Middle frontal gyrus (tissue), 1 donor: ENCODE measurements around the gene GDE1.

ENCODE experiments used
- DNase-seq: peaks from one replicate; pipeline ENCODE4 v3.0.0-alpha.2; 2015; ENCODE audit warnings: low spot score; ENCODE audit errors: extremely low spot score

The GDE1 gene

DNA sequence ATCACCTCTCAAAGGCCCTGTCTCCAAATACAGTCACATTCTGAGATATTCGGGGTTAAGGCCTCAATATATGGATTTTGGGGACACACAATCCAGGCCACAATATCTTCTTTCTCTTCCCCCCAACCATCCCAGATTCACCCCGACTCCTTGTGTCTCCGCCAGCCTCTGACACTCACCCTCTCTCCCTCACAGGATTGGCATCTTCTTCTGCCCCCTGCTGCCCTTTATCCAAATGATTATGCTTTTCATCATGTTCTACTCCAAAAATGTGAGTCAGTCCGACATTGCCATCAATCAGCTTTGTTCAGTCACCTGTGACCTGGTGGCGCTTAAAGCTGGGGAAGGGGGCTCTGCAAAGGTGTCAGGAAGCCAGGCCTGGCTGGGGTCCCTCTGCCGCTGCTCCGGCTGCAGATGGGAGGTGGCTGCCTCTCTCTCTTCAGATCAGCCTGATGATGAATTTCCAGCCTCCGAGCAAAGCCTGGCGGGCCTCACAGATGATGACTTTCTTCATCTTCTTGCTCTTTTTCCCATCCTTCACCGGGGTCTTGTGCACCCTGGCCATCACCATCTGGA, 35.1 kb downstream of the GDE1 start:
- DNase-seq = no peak

- DNase-seq = no peak
Measured at GRCh38 chr16:19486051-19486450, 35.8 kb downstream of the GDE1 start.

DNA sequence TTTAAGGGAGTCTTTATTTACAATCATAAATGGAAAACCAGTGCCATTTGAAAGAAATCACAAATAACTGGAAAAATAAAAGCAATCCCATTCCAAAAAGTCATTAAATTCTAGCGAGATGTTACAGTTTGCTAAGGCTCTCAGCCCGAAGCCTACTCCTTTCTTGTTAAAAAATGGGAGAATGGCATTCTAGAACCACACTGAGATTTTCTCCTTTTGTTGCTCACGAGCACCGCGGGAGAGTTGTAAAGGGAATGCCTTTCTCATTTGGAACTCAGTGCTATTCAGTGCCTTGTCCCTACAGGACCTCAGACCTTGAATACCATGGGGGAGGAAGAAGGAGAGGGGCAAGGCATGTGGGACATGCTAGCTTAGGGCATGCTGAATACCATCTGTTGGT, 36.3 kb downstream of the GDE1 start:
- DNase-seq = no peak

DNA sequence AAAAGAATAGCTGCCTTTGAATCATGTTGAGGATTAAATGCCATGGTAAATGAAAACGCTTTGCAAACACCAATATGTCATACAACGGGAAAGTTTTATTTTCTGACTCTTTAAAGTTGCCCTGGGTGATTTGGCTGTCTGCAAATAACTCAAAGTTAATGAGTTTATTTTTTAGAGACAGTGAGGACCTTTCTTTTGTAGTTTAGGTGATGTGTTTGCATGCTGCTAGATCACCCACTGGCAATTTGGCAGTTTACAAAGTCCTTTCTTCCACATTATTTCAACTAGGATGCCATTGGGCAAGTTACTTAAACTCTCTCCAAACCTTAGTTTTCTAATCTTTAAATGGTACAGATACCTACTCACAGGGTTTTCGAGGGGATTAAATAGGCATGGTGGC, 37.8 kb downstream of the GDE1 start:
- DNase-seq = no peak

GRCh38 chr16:19482291-19482690, 39.6 kb downstream of the GDE1 start:
- DNase-seq = no peak

DNA sequence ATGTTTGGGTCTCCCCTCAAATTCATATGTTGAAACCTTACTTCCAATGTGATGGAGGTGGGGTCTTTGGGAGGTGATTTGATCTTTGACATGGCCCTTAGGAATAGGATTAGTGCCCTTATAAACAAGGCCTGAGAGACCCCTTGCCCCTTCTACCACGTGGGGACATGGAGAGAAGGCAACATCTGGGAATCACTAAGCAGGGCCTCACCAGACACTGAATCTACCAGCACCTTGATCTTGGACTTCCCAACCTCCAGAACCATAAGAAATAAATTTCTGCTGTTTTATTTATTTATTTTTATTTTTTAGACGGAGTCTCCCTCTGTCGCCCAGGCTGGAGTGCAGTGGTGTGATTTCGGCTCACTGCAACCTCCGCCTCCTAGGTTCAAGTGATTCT, 40.1 kb downstream of the GDE1 start:
- DNase-seq = no peak

GRCh38 chr16:19481296-19481695, 40.6 kb downstream of the GDE1 start:
- DNase-seq = no peak

DNA sequence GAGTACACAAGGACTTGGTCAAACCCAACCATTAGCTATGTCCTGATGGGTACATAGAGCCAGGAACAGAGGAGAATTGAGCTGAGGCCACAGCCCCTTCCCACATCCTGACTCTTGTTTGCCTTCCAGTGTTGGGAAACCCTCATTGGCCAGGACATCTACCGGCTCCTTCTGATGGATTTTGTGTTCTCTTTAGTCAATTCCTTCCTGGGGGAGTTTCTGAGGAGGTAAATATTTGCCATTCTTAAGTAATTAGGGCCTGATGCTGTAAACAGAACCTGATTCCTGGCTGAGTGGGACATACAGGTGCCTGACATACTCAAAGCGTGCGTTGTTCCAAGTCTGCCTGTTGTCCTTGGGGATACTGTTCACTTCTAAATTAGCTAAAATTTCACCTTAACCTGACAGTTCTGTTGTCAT, 42.6 kb downstream of the GDE1 start:
- no peak for DNase-seq

GRCh38 chr16:19478505-19478904, 43.4 kb downstream of the GDE1 start:
- no peak for DNase-seq

- DNase-seq = no peak
Measured at GRCh38 chr16:19474617-19475016, 47.3 kb downstream of the GDE1 start.

DNA sequence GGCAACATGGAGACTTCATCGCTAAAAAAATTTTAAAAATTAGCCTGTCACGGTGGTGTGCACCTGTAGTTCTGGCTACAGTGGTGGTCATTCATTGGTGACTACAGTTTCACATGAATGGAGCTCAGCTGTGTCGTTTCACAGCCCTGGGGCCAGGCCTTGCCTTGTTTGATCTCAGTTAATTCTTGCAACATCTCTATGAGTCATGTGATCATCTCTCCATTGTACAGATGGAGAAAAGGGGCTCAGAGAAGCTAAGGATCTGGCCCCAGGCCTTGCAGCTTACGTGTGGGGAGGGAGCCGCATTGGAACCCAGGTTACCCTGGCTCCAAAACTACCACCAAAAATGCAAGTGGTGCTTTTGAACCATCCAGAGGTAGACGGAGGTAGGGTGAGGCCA, 49.4 kb downstream of the GDE1 start:
- DNase-seq = no peak

GRCh38 chr16:19468300-19468699, 53.6 kb downstream of the GDE1 start:
- DNase-seq = no peak

GRCh38 chr16:19463468-19464315, 58.2 kb downstream of the GDE1 start:
- DNase-seq = no peak

GRCh38 chr16:19460397-19460796, 61.5 kb downstream of the GDE1 start:
- DNase-seq = no peak

DNA sequence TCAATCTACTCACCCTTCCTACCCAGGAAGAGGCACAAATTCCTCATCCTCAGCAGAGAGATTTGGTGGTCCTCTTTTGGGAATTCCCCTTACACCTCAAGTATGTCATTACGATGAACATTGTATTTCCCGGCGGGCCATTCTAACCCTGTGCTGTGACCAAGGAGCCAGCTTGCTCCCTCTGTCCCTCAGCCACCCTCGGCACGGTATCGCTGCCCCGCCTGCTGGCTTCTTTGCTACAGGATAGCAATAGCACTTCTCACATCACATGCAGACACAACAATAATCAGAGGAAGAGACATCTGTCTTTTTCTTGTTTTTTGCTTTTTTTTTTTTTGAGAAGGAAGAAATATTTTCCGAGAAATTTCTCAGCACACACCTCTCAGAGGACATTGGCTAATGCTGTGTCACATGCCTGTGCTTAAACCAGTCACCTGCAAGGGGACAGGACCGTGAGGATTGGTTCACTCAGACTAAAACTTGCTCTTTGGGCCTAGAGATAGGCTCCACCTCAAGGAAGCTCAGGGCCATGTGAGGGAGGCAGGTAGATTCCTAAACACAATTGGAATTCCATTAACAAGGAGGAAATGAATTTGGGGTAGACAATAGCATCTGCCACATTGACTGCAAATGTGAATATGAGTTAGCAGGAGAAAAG, 63.0 kb downstream of the GDE1 start:
- DNase-seq = no peak
